ENCODE results near the gene FERMT3. TPM values are rescaled to one million over a fixed set of nuclear protein-coding genes. Genes with fewer than 3 reads are reported as not detected.

FERMT3 gene
- total RNA-seq, 1 donor from 2014 or later = 6.9 TPM

GRCh38 chr11:64256300-64256699, 49.8 kb downstream of the FERMT3 start:
- DNase-seq (no peak), ATAC-seq (no peak)
- intact Hi-C loops (cut with micrococcal nuclease) = no loop called here

DNA sequence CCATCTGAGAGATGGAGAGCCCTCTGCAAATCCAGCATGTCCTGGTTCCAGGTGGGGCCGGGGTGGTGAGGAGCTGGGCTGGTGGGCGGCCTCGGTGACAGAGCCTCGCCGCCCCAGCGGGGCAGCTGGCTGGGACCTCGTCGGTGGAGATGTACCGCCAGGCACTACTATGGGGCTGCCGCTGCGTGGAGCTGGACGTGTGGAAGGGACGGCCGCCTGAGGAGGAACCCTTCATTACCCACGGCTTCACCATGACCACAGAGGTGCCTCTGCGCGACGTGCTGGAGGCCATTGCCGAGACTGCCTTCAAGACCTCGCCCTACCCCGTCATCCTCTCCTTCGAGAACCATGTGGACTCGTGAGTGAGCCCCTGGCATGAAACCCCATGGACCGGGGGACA, 51.8 kb downstream of the FERMT3 start:
- no peak for DNase-seq
- ATAC-seq = no peak
- intact Hi-C loops (cut with micrococcal nuclease) = no loop called here

GRCh38 chr11:64258946-64259532, 52.5 kb downstream of the FERMT3 start:
- no peak for ATAC-seq
- intact Hi-C loops (cut with micrococcal nuclease) = no loop called here
- DNase-seq = no peak

DNA sequence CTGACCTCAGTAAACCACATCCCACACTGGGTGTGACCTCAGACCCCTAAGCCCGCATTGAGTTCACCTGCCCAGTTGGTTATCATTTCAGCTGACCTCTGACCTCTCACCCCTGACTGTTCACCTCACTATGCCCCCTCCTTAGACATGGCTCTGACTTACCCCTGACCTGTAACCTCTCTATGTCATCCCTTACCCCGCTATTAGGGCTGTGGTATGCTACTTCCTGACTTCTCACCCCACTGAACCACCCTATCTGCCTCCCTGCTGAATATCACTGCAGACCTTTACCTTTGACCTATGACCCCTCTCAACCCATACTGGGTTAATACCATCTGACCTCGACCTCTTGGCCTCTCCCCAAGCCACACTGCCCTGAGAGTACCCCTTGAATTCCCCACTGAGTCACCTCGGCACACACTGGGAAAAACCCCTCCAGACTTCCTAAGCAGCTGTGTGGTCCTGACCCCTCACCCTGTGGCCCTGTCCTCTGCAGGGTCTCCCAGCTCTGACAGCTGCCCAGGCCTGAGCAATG, 53.1 kb downstream of the FERMT3 start:
- ATAC-seq (no peak), DNase-seq (no peak)
- intact Hi-C loops (cut with micrococcal nuclease) = no loop called here

DNA sequence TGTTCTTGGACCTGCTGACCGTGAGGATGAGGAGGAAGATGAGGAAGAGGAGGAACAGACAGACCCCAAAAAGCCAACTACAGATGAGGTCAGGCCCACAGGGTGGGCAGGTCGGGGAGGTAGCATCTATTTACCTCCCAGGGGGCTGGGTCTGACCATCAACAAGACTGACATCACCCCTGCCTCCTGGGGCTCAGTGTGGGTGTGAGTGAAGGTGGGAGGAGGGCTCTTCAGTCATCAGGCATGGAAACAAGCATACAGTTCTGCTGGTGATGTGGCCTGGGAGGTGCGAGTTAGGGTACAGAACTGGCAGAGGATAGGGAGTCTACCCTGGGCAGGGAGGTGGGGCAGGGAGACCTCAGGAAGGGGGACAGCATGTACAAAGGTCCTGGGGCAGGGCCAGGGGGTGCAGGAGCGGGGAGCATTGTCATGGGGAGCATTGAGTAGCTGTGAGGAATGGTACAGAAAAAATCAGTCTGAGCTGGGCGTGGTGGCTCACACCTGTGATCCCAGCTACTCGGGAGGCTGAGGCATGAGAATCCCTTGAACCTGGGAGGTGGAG, 53.7 kb downstream of the FERMT3 start:
- DNase-seq (no peak), ATAC-seq (no peak)
- intact Hi-C loops (cut with micrococcal nuclease) = no loop called here

GRCh38 chr11:64261556-64262080, 55.1 kb downstream of the FERMT3 start:
- DNase-seq (no peak), ATAC-seq (no peak)
- intact Hi-C loops (cut with micrococcal nuclease) = no loop called here

- DNase-seq (no peak), ATAC-seq (no peak)
- intact Hi-C loops (cut with micrococcal nuclease) = no loop called here
Observed at GRCh38 chr11:64262271-64263002, 55.9 kb downstream of the FERMT3 start.

DNA sequence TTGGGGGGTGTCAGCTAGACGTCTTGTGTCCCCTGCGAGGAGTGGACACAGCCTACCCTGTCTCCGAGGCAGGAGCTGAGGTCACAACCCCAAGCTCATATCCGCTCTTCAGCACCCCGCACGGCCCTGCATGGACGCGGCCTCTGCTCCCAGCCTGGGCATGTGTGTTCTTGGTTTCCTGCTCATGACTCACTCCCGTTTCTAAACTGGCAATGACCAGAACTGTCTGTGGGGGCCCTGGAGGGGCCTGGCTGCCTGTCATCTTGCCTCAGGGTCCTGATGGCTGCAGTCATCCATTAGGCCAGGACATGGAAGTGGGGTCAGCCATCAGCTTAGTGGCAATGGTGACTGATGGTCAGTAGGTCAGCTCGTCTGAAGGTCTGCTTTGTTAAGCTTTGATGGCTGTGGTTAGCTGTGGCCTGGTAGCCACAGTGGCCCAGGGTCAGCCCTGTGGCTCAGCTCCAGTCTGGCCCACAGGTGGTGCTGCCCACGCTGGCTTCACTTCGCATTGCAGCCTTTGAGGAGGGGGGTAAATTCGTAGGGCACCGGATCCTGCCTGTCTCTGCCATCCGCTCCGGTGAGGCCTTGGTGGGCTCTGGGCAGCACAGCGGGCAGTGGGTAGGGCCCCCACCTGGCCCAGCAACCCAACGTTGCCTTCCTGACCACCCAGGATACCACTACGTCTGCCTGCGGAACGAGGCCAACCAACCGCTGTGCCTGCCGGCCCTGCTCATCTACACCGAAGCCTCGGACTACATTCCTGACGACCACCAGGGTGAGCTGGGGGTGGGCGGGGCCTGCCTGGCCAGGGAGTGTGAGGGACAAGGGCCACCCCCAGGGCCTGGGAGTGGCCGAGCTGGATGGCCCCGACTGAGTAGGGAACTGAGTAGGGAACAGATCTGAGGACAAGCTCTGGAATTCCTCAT, 56.8 kb downstream of the FERMT3 start:
- no peak for ATAC-seq
- intact Hi-C loops (cut with micrococcal nuclease) = no loop called here
- DNase-seq = no peak

GRCh38 chr11:64263947-64264317, 57.4 kb downstream of the FERMT3 start:
- no peak for DNase-seq
- ATAC-seq = no peak
- intact Hi-C loops (cut with micrococcal nuclease) = no loop called here

DNA sequence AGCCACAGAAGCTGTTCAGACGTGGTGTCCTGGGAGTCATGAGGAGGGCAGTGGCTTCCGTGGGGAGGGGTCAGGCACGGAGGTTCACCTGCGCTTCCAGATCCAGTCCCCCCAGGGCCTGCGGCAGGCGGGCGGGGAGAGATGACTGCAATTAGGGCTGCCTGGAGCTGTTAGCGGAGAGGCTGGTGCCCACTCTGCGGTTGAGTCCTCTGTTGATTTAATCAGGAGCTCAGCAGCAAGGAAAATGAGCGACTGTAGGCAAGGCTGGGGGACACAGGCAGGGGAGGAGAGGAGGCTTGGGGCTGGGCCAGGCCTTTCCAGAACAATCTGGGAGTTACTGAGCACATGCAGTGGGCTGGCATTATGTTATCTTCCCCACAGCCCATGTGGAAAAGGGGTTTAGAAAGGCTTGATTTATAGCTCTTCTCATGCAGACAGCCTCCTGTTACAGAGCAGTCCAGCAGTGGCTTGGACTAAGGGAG, 57.9 kb downstream of the FERMT3 start:
- intact Hi-C loops (cut with micrococcal nuclease) = no loop called here
- no peak for ATAC-seq
- no peak for DNase-seq

DNA sequence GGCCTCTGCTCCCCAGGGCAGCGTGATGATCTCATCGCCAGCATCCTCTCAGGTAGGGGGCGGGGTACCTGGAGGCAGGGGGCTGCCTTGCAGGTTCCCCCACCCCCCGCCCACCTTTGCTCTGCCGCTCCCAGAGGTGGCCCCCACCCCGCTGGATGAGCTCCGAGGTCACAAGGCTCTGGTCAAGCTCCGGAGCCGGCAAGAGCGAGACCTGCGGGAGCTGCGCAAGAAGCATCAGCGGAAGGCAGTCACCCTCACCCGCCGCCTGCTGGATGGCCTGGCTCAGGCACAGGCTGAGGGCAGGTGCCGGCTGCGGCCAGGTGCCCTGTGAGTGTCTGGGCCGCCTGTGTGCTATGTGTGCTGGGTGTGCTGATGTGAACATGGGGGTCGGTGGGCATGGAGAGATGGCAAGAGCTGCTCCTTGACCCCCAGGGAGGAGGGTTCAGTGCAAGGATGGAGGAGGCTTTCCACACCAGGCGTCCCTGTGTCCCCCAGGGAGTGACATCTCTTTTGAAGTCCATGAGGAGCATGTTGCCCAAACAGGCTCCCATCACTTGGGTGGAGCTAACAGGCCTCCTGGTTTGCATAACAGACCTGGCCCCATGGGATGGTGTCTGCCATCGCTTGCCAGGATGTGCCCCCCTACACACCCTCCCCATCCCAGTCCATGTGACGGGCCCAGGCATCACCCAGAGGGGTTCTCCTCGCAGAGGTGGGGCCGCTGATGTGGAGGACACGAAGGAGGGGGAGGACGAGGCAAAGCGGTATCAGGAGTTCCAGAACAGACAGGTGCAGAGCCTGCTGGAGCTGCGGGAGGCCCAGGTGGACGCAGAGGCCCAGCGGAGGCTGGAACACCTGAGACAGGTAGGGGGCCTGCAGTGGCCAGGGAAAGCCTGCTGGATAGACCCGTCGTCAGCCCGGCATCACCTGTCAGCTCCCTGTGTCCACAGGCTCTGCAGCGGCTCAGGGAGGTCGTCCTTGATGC, 58.9 kb downstream of the FERMT3 start:
- ATAC-seq = no peak
- intact Hi-C loops (cut with micrococcal nuclease) = no loop called here
- no peak for DNase-seq

DNA sequence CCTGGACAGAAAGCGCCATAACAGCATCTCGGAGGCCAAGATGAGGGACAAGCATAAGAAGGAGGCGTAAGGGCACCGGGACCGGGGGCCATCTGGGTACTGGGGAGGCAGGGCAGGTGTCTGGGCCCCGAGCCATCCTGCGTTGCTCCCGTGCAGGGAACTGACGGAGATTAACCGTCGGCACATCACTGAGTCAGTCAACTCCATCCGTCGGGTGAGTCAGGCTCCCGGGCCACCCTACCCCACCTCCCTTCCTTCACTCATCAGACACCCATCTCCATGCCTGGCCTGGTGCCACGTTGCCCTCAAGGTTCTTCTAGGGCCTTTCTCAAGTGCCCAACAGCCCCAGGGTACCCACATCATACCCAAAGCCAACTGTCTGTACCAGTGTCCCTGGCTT, 59.8 kb downstream of the FERMT3 start:
- intact Hi-C loops (cut with micrococcal nuclease) = no loop called here
- ATAC-seq = no peak
- DNase-seq = no peak

DNA sequence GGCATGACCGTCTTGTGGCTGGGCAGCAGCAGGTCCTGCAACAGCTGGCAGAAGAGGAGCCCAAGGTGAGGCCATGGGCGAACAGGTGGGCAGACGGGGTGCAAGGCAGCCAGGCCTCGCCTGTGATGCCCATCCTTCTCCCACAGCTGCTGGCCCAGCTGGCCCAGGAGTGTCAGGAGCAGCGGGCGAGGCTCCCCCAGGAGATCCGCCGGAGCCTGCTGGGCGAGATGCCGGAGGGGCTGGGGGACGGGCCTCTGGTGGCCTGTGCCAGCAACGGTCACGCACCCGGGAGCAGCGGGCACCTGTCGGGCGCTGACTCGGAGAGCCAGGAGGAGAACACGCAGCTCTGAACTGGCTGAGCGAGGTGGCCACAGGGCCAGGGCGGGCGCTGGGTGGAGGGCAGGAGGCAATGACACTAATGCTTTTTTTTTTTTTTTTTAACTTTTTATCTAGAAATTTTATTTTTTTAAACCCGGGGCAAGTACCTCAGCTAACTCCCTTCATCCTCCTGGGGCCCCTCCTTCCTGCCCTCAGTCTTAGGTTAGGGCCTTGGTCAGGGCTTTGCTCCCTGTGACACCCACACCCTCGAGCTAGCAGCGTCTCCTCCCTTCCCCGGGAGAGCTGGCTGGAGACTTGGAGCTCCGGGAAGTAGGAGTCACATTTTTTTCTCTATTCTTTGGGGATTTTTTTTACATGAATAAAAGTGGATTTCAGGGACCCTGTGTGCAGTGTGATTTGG, 60.9 kb downstream of the FERMT3 start:
- intact Hi-C loops (cut with micrococcal nuclease) = no loop called here
- DNase-seq (no peak), ATAC-seq (no peak)

- DNase-seq (peak; percentile 76), ATAC-seq (peak; percentile 0)
- intact Hi-C loops (cut with micrococcal nuclease) = no loop called here
Observed at GRCh38 chr11:64268025-64268892, 61.7 kb downstream of the FERMT3 start.

- ATAC-seq = peak; percentile 22
- intact Hi-C loops (cut with micrococcal nuclease) = no loop called here
- peak; percentile 81 for DNase-seq
Observed at GRCh38 chr11:64268893-64269539, 62.5 kb downstream of the FERMT3 start.

Data from left ventricle myocardium superior (tissue), 1 donor.